Neural crest cell (in vitro differentiated cells): ENCODE data around the gene PTCD2. TPM values are rescaled to one million over a fixed set of nuclear protein-coding genes. Genes with fewer than 3 reads are reported as not detected.
A peak's percentile ranks its signal among the peaks of the same experiment; 100 is the strongest.

Source experiments
- DNase-seq: peaks from one replicate; pipeline ENCODE4 v3.0.0; 2021; ENCODE audit warnings: low read depth, mixed read lengths, low spot score
- H3K27ac Mint-ChIP-seq: one replicate; pipeline ENCODE4 v1.8.0; 2021; ENCODE audit warnings: mild to moderate bottlenecking, mixed read lengths; ENCODE audit not compliant: unreplicated experiment
- H3K27me3 Mint-ChIP-seq: 2 replicates; pipeline ENCODE4 v1.8.0; 2021; ENCODE audit warnings: low read depth, mild to moderate bottlenecking, mixed read lengths
- H3K36me3 Mint-ChIP-seq: 2 replicates; pipeline ENCODE4 v1.8.0; 2021; ENCODE audit warnings: low read depth, mild to moderate bottlenecking, mixed read lengths
- H3K4me1 Mint-ChIP-seq: 2 replicates; pipeline ENCODE4 v1.8.0; 2021; ENCODE audit warnings: mixed read lengths
- H3K4me3 Mint-ChIP-seq: one replicate; pipeline ENCODE4 v1.8.0; 2021; ENCODE audit warnings: mild to moderate bottlenecking, mixed read lengths
- H3K9me3 Mint-ChIP-seq: 2 replicates; pipeline ENCODE4 v1.8.0; 2021; ENCODE audit warnings: mixed read lengths
- total RNA-seq: library from RNA; stranded (reverse); gene quantifications from 2 replicates; pipeline ENCODE4 v1.2.1, GENCODE V29; 2021
- TF ChIP-seq, protein P1 (sequence below): fragments of 200-600 bp; sonication (generic); conservative IDR thresholded peaks from 2 replicates; pipeline ENCODE4 v1.5.0; 2021; ENCODE audit warnings: antibody characterized with exemption, mild to moderate bottlenecking

PTCD2 gene
- total RNA-seq, 1 donor from 2014 or later, result 13.6 TPM

GRCh38 chr5:72280581-72281069 is 39.5 kb upstream of the PTCD2 start:
- peaks cover 9% of the 10 kb centered on the region for H3K9me3 Mint-ChIP-seq
- no peaks in the 10 kb centered on the region for H3K4me1 Mint-ChIP-seq
- peak overlapping the region; percentile 29 for H3K27ac Mint-ChIP-seq
- H3K27me3 Mint-ChIP-seq, result no peaks in the 10 kb centered on the region
- TF ChIP-seq, protein P1, sequence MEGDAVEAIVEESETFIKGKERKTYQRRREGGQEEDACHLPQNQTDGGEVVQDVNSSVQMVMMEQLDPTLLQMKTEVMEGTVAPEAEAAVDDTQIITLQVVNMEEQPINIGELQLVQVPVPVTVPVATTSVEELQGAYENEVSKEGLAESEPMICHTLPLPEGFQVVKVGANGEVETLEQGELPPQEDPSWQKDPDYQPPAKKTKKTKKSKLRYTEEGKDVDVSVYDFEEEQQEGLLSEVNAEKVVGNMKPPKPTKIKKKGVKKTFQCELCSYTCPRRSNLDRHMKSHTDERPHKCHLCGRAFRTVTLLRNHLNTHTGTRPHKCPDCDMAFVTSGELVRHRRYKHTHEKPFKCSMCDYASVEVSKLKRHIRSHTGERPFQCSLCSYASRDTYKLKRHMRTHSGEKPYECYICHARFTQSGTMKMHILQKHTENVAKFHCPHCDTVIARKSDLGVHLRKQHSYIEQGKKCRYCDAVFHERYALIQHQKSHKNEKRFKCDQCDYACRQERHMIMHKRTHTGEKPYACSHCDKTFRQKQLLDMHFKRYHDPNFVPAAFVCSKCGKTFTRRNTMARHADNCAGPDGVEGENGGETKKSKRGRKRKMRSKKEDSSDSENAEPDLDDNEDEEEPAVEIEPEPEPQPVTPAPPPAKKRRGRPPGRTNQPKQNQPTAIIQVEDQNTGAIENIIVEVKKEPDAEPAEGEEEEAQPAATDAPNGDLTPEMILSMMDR, result peak; percentile 59
- DNase-seq, result no peak
- no peak overlapping the region for H3K4me3 Mint-ChIP-seq
- peaks cover 28% of the 10 kb centered on the region for H3K36me3 Mint-ChIP-seq

DNA sequence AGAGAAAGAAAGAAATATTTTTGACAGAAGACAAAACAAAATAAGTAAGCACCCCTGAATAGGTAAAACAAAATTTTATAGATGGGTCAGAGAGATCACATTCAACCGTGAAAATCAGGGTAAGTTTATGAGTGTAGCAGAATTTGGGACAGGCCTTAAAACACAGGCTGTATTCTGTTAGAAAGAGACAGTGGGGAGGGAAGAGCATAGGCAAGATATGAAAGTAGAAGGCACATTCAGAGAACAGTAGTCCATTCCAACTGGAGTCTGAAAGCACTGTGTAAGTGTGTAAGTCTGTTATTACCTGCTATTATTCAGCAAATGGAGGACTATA is 38.8 kb upstream of the PTCD2 start:
- Mint-ChIP-seq H3K27ac (no peak overlapping the region), H3K9me3 (peaks cover 5% of the 10 kb centered on the region), H3K27me3 (no peaks in the 10 kb centered on the region), H3K4me1 (no peaks in the 10 kb centered on the region), H3K36me3 (peaks cover 22% of the 10 kb centered on the region), H3K4me3 (no peak overlapping the region)
- TF ChIP-seq, protein P1, result no peak
- no peak for DNase-seq

GRCh38 chr5:72281764-72282499 is 38.2 kb upstream of the PTCD2 start:
- Mint-ChIP-seq H3K9me3 (peaks cover 4% of the 10 kb centered on the region), H3K4me1 (no peaks in the 10 kb centered on the region), H3K27me3 (no peaks in the 10 kb centered on the region), H3K27ac (no peak overlapping the region), H3K36me3 (peaks cover 18% of the 10 kb centered on the region), H3K4me3 (no peak overlapping the region)
- no peak for DNase-seq
- TF ChIP-seq, protein P1, result no peak

GRCh38 chr5:72282878-72283277 is 37.3 kb upstream of the PTCD2 start:
- Mint-ChIP-seq H3K4me1 (no peaks in the 10 kb centered on the region), H3K4me3 (no peak overlapping the region), H3K36me3 (peaks cover 15% of the 10 kb centered on the region), H3K27me3 (no peaks in the 10 kb centered on the region), H3K9me3 (peaks cover 4% of the 10 kb centered on the region), H3K27ac (no peak overlapping the region)
- TF ChIP-seq, protein P1, result no peak
- no peak for DNase-seq

DNA sequence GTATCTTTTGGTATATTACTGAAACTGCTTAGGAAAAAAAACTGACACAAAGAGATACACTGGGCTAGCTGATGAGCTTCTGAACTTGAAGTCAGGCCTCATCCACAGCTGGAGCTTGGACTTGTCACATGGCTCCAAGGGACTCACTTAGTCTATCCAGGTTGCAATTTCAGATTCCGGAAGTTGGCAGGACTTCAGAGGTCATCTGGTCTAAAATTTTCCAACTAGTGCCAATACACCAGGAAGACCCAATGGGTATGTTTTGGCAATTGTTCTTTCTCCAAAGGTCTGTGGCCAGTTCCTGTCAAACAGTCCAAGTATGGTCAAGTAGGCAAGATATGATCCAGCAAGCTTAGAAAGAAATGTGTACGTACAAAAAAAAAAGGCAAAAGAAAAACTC is 36.8 kb upstream of the PTCD2 start:
- TF ChIP-seq, protein P1, result no peak
- no peak for DNase-seq
- H3K4me1 Mint-ChIP-seq, result no peaks in the 10 kb centered on the region
- peaks cover 4% of the 10 kb centered on the region for H3K9me3 Mint-ChIP-seq
- H3K4me3 Mint-ChIP-seq, result no peak overlapping the region
- no peaks in the 10 kb centered on the region for H3K27me3 Mint-ChIP-seq
- no peak overlapping the region for H3K27ac Mint-ChIP-seq
- H3K36me3 Mint-ChIP-seq, result peaks cover 15% of the 10 kb centered on the region
